ENCODE measurements around the gene FHAD1. TPM values are rescaled to one million over a fixed set of nuclear protein-coding genes. Genes with fewer than 3 reads are reported as not detected.

FHAD1 gene
- total and polyA plus RNA-seq, 2 donors (not counting 3 experiments of a cell fraction or from before 2014, with no cell fraction given), result 0.04 to 0.69 TPM

- H3K9me1 ChIP-seq (replicated peaks; ENCODE audit: control insufficient read depth, extremely low read depth, insufficient read depth, low read length), result no peaks in the 10 kb centered on the region
- ChIA-PET POLR2A (interaction anchor here (0.5 kb wide), 1 partner anchor 24 kb away, joined by 4 read pairs; no protein-coding TSS in a partner anchor), CTCF (interaction anchor here (1.9 kb wide), 1 partner anchor 13 kb away, joined by 13 read pairs; no protein-coding TSS in a partner anchor)
- no peak for TF ChIP-seq FOS (IDR thresholded peaks at IDR 0.05; ENCODE audit: borderline replicate concordance, insufficient read depth, low read length)
- no peak for TF ChIP-seq JUN (IDR thresholded peaks at IDR 0.05; ENCODE audit: borderline replicate concordance, insufficient read depth, insufficient read length, low read depth)
- TF ChIP-seq CTCF (IDR thresholded peaks at IDR 0.05; ENCODE audit: extremely low read depth in 1 of 2, insufficient read depth in 1 of 2, low read depth in 1 of 2, low read length in 2 of 2), result no peak
- TF ChIP-seq EZH2 (IDR thresholded peaks at IDR 0.05; ENCODE audit: borderline replicate concordance, low read depth, low read length, severe bottlenecking), result no peak
- TF ChIP-seq MAX (IDR thresholded peaks at IDR 0.05; ENCODE audit: insufficient read depth, insufficient read length), result no peak
- TF ChIP-seq POLR2A (IDR thresholded peaks at IDR 0.05; ENCODE audit: low read depth, low read length), result no peak
- TF ChIP-seq GATA2 (IDR thresholded peaks at IDR 0.05; ENCODE audit: insufficient read depth, insufficient read length, low read depth, low read length), result no peak
- TF ChIP-seq POLR2AphosphoS5 (IDR thresholded peaks at IDR 0.05; ENCODE audit: insufficient read depth, low read depth, low read length), result no peak
- no peak for TF ChIP-seq MYC (IDR thresholded peaks at IDR 0.05; ENCODE audit: low read depth, low read length)
- H3K27ac ChIP-seq (ENCODE audit: insufficient read depth, low read depth, low read length), result no peak overlapping the region
- no peaks in the 10 kb centered on the region for H4K20me1 ChIP-seq (replicated peaks; ENCODE audit: control insufficient read depth, extremely low read depth, insufficient read depth, low read length)
- H3K4me2 ChIP-seq (ENCODE audit: insufficient read depth, low read length), result no peak overlapping the region
- peaks cover 0 to 2% of the 10 kb centered on the region in 2 experiments for H3K27me3 ChIP-seq (ENCODE audit: control insufficient read depth in 2 of 2, insufficient read depth in 2 of 2, low read length in 2 of 2)
- H3K79me2 ChIP-seq (ENCODE audit: control insufficient read depth, insufficient read depth, low read length), result no peaks in the 10 kb centered on the region
- H3K9me3 ChIP-seq (replicated peaks; ENCODE audit: control insufficient read depth, insufficient read depth, low read length), result no peaks in the 10 kb centered on the region
- FAIRE-seq, result no peak
- dilution Hi-C loops (cut with MboI; ENCODE audit: extremely low pct_ligation_motif_present, low sequenced_read_pairs), result no loop called here
- no peaks in the 10 kb centered on the region for H3K36me3 ChIP-seq (ENCODE audit: control insufficient read depth in 2 of 2, extremely low read depth in 1 of 2, insufficient read depth in 2 of 2, low read length in 2 of 2)
- no peak overlapping the region for H2AFZ ChIP-seq (ENCODE audit: low read depth, low read length)
- DNase-seq (ENCODE audit: low read depth, low spot score), result no peak
- no peaks in the 10 kb centered on the region for H3K4me1 ChIP-seq (ENCODE audit: control insufficient read depth, extremely low read depth, insufficient read depth, low read length)
- no peak overlapping the region for H3K4me3 ChIP-seq (replicated peaks in 1 of 3; ENCODE audit: insufficient read depth in 1 of 3, low read depth in 1 of 3, low read length in 3 of 3)
- intact Hi-C loops (cut with micrococcal nuclease), result no loop called here
- no TSS peak for BruUV-seq (replicated peaks)
- H3K9ac ChIP-seq (replicated peaks; ENCODE audit: extremely low read depth, insufficient read depth, low read length), result no peak overlapping the region
Observed at GRCh38 chr1:15444468-15445389, 197.7 kb downstream of the FHAD1 start.

All from endothelial cell of umbilical vein (primary cell).